GM18867 (cell line): ENCODE results near the gene SGMS1.
"Not testable (repeated sequence)": the region's sequence is repeated elsewhere in the genome, so short reads cannot be mapped to it uniquely, and the experiment has no call there.

Experiments
- ATAC-seq: cut with Tn5 transposase; IDR thresholded peaks from one replicate; pipeline ENCODE4 v1.9.1; 2021; ENCODE audit warnings: mild to moderate bottlenecking, moderate library complexity; ENCODE audit not compliant: unreplicated experiment

Gene SGMS1

GRCh38 chr10:50560370-50560769 lies 63.4 kb downstream of the SGMS1 start:
- ATAC-seq = no peak

GRCh38 chr10:50558371-50558770 lies 65.4 kb downstream of the SGMS1 start:
- ATAC-seq = no peak

DNA sequence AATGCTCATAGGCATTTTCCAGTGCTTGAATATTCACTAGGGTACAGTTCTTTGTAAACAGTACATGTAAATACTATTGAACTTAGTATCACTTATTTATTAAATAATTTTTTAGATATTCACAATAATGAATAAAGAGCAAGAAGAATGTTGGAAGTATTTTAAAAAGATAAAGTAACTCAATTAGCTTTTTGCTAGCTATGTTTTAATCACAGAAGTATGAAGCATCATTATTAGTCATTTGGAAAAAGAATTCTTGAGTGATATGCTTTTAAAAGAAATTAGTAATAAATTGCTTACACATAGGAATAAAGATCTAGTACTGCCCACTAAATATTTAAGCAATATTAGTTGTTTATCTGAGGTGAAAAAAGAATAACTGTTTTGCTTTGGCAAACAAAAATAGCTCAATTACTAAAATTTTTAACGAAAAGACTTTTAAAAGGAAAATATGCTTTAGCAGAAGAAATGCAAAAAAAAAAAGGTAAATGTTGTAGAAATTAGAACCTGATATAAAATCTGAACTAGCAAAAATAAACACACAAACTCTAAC lies 66.5 kb downstream of the SGMS1 start:
- ATAC-seq = no peak

DNA sequence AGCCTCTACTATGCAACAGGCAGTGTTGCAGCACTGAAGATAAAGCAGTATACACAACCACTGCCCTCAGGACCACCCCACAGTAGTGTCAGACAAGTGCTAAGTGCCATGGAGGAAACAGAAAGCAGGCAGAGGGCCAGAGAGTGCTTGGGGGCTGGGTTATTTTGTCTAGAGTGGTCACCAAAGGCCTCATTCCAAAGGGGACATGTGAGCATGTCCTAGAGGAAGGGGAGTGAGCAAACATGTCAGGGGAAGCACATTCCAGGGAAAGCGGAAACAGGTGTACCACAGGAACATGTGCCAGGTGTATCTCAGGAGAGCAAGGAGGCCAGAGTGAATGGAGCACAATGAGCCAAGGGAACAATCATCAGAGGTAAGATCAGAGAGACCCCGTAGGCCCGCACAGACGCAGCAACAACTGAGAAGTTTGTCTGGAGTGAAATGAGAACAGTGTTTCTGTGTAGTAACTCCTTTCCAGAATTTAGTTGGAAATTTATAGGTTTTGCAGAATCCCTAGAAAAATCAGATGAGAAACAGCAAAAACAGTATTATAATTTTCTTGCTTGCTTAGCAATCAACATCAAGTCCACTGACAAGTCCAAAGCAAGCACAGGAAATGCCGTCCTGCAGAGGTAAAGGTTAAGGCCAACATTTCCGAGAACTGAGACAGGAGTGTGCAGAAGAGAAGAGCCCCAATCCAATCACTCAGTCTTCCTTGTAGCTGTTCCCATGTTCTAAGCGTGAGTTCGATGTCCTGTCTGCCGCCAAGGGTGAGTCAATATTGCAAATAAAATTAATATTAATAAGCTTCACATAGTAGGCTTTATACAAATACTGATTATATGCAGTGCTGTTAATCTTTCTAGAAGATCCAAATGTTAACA lies 67.3 kb downstream of the SGMS1 start:
- no peak for ATAC-seq

DNA sequence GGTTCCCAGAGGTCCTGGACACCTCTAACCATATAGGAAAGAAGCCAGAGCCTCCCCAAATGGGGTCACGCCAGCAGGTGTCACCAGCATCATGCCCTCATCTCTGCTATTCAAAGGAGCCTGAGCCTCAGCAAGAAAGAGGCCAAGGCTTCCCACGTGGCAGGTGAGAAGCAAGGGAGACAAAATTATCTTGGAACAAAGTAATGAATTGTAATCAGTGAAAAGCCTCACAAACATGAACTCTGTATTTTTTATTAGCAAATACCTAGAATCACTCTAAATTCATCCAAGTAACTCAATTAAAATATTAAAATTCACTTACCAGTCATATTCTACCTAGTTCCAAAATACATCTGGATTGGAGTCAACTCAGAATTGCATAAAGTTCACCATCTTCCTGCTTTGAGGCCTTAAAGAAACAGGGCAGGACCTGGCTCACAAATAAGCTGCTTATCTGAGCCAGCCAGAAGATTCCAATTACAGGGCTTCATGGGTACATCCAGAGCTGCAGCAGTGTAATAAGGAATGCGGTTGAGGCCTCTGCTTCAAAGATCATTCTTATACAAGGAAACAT lies 68.7 kb downstream of the SGMS1 start:
- no peak for ATAC-seq

DNA sequence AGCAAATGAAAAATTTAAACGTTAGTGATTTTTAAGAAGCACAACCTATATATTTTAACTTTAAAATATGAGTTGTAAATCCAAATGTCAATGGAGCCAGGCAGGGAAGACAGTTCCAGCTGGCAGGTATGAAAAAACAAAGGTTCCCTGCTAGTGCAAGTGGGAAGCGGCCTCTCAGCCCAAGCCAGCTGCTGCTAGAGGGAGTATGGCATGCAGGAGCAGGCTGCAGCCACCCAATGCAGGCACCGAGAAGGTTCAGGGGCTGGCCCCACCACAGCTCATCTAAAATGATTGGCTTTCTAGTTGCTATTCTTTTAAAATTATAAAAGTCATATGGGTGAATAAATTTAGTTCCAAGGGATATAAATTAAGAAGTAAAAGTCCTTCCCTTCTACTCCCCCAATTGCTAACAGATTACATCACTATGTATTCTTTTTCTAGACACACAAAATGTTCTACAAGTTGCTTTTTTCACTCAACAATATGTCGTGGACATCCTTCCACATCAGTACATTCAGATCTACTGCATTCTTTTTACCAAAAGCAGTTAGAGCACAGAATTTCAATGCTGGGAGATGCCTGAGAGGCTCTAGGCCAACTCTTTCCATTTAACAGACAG lies 69.3 kb downstream of the SGMS1 start:
- ATAC-seq = no peak

DNA sequence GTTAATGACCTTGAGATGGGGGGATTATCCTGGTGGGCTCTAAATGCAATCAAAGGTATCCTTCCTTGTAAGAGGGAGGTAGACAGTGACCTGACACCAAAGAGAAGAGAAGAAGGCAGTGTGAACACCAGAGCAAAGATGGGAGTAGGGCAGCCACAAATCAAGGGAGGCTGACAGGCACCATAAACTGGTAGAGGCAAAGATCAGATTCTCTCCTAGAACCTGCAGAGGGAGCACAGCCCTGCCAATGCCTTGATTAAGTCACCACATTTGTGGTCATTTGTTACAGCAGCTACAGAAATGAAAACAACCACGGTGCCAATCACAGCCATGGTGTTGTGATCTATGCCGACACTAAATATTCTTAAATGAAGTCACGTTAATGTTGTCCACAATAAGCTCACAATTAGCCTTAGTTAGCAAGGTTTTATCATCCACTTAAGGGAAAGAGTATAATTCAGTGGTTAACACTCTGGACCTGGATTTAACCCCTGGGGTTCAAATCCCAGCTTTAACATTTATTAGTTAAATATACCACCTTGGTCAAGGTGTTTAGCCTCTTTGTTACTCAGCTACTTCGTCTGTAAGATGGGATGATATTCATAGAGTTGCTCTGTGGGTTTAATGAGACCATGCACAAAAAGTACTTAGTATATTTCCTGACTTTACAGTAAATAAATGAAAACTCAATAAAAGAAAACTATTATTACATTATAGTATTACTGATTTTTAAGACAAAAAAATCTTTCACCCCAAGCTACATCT lies 70.8 kb downstream of the SGMS1 start:
- ATAC-seq = peak; percentile 88

- ATAC-seq = no peak
These were observed 71.4 kb downstream of the SGMS1 start for GRCh38 chr10:50552308-50552707.

DNA sequence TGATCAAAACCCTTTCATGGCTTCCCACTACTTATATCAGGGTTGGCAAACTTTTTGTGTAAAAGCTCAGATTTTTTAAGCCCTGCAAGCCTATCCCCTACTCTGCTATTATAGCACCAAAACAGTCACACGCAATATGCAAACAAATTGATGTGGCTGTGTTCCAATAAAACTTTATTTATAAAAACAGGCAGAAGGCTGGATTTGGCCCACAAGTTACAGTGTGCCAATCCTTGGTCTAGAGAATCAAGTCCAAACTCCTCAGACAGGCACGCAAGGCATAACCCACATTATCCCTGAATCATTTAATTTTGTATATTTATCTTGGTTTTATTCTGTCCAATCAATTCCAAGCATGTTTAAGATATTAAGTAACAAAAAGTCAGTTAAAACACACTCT lies 71.9 kb downstream of the SGMS1 start:
- no peak for ATAC-seq

DNA sequence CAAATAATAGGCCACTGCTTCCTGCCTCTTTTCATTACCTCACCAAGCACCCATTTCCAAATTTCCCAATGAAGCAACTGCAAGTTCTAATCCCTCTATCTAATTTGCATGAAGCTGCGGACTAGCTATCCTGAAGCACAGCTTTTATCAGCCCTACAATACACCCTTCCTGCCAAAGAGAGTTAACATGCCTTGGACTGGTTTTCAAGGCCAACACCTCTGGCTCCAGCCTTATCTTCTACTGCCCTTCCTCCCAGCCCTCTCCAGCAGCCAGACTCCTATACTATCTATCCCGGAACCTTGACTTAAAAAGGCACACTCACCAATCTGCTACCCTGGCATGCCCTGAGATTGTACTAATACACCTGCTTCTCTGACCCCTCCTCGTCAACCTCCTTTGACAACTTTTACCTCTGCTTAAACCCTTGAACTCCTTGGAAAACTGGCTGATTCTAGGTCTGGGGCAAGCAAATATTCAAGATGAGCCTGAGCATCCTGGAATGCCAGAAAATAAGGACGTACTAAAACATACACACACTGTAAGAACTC lies 73.4 kb downstream of the SGMS1 start:
- ATAC-seq = no peak

DNA sequence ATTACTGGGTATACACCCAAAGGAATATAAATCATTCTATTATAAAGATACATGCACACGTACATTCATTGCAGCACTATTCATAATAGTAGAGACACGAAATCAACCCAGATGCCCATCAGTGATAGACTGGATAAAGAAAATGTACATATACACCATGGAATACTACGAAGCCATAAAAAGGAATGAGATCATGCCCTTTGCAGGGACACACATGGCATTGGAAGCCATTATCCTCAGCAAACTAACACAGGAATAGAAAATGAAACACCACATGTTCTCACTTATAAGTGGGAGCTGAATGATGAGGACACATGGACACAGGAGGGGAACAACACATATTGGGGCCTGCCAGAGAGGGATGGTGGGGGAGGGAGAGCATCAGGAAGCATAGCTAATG lies 74.6 kb downstream of the SGMS1 start:
- not testable (repeated sequence) for ATAC-seq

- ATAC-seq = not testable (repeated sequence)
These were observed 75.3 kb downstream of the SGMS1 start for GRCh38 chr10:50548481-50548880.

DNA sequence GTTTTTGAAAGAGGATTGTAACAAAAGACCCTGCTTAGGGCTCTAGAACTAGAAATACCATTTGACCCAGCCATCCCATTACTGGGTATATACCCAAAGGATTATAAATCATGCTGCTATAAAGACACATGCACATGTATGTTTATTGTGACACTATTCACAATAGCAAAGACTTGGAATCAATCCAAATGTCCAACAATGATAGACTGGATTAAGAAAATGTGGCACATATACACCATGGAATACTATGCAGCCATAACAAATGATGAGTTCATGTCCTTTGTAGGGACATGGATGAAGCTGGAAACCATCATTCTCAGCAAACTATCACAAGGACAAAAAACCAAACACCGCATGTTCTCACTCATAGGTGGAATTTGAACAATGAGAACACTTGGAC lies 77.5 kb downstream of the SGMS1 start:
- ATAC-seq = not testable (repeated sequence)

DNA sequence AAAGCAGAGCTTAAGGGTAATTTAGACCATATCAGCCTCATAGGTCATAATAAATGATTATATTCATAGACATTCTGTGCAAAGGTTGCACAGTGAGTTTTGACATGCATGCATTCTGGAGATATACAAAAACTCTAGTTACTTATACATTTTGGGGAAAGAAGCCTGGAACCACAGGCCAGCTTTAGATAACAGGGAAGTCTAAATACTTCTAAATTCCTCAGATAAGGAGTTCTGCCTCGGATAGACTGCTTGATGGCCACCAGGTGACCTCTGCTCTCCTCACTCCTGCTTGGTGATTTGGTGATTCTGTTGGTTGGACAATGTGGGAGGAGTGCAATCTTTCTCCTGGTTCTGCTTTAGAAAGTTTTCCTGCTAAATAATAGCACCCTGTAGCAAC lies 77.9 kb downstream of the SGMS1 start:
- no peak for ATAC-seq

GRCh38 chr10:50544857-50545429 lies 78.8 kb downstream of the SGMS1 start:
- ATAC-seq = no peak

- no peak for ATAC-seq
These were observed 79.5 kb downstream of the SGMS1 start for GRCh38 chr10:50544095-50544856.

GRCh38 chr10:50542871-50543270 lies 80.9 kb downstream of the SGMS1 start:
- no peak for ATAC-seq

- ATAC-seq = peak; percentile 51
These were observed 81.8 kb downstream of the SGMS1 start for GRCh38 chr10:50541921-50542320.

- no peak for ATAC-seq
These were observed 82.4 kb downstream of the SGMS1 start for GRCh38 chr10:50541317-50541716.

- peak; percentile 0 for ATAC-seq
These were observed 83.0 kb downstream of the SGMS1 start for GRCh38 chr10:50540826-50541122.
